Epithelial cell of esophagus (primary cell): ENCODE measurements around the gene TTC9C.

Experiments used
- DNase-seq: peaks from one replicate; pipeline ENCODE4 v3.0.0; 2010; ENCODE audit warnings: low read depth
- H3K4me3 ChIP-seq: 2 replicates; pipeline ENCODE4 v1.5.1; 2011; ENCODE audit warnings: mild to moderate bottlenecking, low read length, control low read depth
- CTCF ChIP-seq: IDR thresholded peaks from 2 replicates; pipeline ENCODE4 v1.5.1; 2011; ENCODE audit warnings: low read depth, mild to moderate bottlenecking, low read length, control low read depth, inconsistent platforms; ENCODE audit not compliant: insufficient read depth; ENCODE audit errors: missing control alignments

The TTC9C gene

GRCh38 chr11:62719302-62719978, 8.8 kb upstream of the TTC9C start:
- H3K4me3 ChIP-seq, result no peak overlapping the region
- TF ChIP-seq CTCF, result no peak
- no peak for DNase-seq

- no peak overlapping the region for H3K4me3 ChIP-seq
- peak; percentile 30 for DNase-seq
- peak; percentile 7 for TF ChIP-seq CTCF
Observed at GRCh38 chr11:62721994-62722393, 6.3 kb upstream of the TTC9C start.

- peak overlapping the region; percentile 94 for H3K4me3 ChIP-seq
- no peak for DNase-seq
- no peak for TF ChIP-seq CTCF
Observed at GRCh38 chr11:62724171-62724570, 4.1 kb upstream of the TTC9C start.

- no peak for TF ChIP-seq CTCF
- peak overlapping the region; percentile 94 for H3K4me3 ChIP-seq
- DNase-seq, result peak; percentile 47
Observed at GRCh38 chr11:62725646-62726045, 2.6 kb upstream of the TTC9C start.

- DNase-seq, result no peak
- no peak for TF ChIP-seq CTCF
- H3K4me3 ChIP-seq, result peak overlapping the region; percentile 94
Observed at GRCh38 chr11:62726156-62726914, 2.0 kb upstream of the TTC9C start.

- DNase-seq, result no peak
- peak overlapping the region; percentile 94 for H3K4me3 ChIP-seq
- TF ChIP-seq CTCF, result no peak
Observed at GRCh38 chr11:62726915-62727164, 1.4 kb upstream of the TTC9C start.
